ENCODE measurements around the gene NRXN3.

The NRXN3 gene

DNA sequence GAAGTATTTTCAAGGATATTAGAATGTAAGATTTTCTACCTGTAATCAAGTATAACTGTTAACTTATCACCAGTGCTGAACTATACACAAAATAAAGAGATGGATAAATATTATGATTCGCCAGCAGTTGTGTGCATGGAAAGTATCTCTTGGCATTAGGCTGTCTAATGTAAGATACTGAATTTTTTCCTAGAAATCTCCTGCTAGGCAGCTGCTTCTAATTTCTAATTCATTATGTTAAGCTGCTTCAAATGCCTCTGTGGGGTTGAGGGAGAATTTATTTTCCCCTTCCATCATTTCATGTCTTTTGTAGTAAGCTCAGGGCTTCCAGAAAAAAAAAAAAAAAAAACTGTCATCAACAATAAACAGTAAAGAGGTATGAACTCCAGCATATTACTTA lies 1525.1 kb downstream of the NRXN3 start:
- Histone ChIP-seq H3K9ac (ENCODE audit: low read length) (no peak overlapping the region), H3K36me3 (ENCODE audit: control insufficient read depth, insufficient read depth, low read length) (no peaks in the 10 kb centered on the region), H3K4me3 (ENCODE audit: low read length) (no peak overlapping the region), H3K4me1 (ENCODE audit: control insufficient read depth, insufficient read depth, low read length) (peaks cover 5% of the 10 kb centered on the region), H3K27me3 (ENCODE audit: control insufficient read depth, insufficient read depth, low read length) (no peaks in the 10 kb centered on the region), H3K27ac (ENCODE audit: low read depth, low read length) (no peak overlapping the region)

GRCh38 chr14:79698298-79698711 lies 1528.1 kb downstream of the NRXN3 start:
- Histone ChIP-seq H3K4me3 (ENCODE audit: low read length) (no peak overlapping the region), H3K36me3 (ENCODE audit: control insufficient read depth, insufficient read depth, low read length) (no peaks in the 10 kb centered on the region), H3K4me1 (ENCODE audit: control insufficient read depth, insufficient read depth, low read length) (peaks cover 5% of the 10 kb centered on the region), H3K27me3 (ENCODE audit: control insufficient read depth, insufficient read depth, low read length) (no peaks in the 10 kb centered on the region), H3K9ac (ENCODE audit: low read length) (no peak overlapping the region), H3K27ac (ENCODE audit: low read depth, low read length) (no peak overlapping the region)

- H3K27me3 ChIP-seq (ENCODE audit: control insufficient read depth, insufficient read depth, low read length): no peaks in the 10 kb centered on the region
- H3K4me1 ChIP-seq (ENCODE audit: control insufficient read depth, insufficient read depth, low read length): peaks cover 5% of the 10 kb centered on the region
- no peak overlapping the region for H3K4me3 ChIP-seq (ENCODE audit: low read length)
- H3K27ac ChIP-seq (ENCODE audit: low read depth, low read length): no peak overlapping the region
- no peaks in the 10 kb centered on the region for H3K36me3 ChIP-seq (ENCODE audit: control insufficient read depth, insufficient read depth, low read length)
- H3K9ac ChIP-seq (ENCODE audit: low read length): no peak overlapping the region
Measured at GRCh38 chr14:79699206-79699605, 1529.0 kb downstream of the NRXN3 start.

DNA sequence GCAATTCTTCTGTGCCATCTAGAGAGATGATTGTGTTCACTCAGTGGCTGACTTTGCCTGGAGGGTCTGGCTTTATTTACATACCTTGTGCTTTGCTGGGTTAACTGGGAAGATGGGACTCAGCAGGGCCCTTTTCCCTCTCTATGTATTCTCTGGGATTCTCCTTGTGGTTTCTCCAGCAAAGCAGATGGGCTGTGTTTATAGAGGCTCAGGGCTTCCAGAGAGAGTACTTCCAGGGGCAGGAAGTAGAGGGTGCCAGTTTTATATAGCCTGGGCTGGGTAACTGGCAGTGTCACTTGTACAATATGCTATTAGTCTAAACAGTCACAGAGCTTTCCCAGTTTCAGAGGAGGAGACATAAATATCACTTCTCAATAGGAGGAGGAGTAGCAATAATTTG lies 1531.2 kb downstream of the NRXN3 start:
- no peak overlapping the region for H3K27ac ChIP-seq (ENCODE audit: low read depth, low read length)
- H3K4me3 ChIP-seq (ENCODE audit: low read length): no peak overlapping the region
- H3K36me3 ChIP-seq (ENCODE audit: control insufficient read depth, insufficient read depth, low read length): no peaks in the 10 kb centered on the region
- H3K4me1 ChIP-seq (ENCODE audit: control insufficient read depth, insufficient read depth, low read length): peaks cover 7% of the 10 kb centered on the region
- no peaks in the 10 kb centered on the region for H3K27me3 ChIP-seq (ENCODE audit: control insufficient read depth, insufficient read depth, low read length)
- H3K9ac ChIP-seq (ENCODE audit: low read length): no peak overlapping the region

DNA sequence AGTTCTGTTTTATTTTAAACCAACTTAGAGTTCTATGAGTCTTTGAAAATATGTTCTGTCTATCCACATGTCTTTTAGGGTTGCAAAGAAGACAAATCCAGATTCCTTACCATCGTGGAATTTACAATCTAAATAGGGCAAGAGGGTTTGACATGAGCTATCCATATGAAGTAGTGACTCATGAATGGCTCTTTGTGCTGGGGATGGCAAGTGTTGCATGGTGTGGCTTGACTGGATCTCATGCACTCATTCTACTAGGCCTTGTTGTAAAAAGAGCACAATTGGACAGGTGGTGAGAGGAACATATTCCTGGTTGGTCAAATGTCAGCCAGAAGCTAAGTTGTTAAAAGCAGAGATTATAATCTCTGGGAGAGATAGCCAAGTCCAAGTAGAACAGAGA lies 1532.0 kb downstream of the NRXN3 start:
- Histone ChIP-seq H3K36me3 (ENCODE audit: control insufficient read depth, insufficient read depth, low read length) (no peaks in the 10 kb centered on the region), H3K4me1 (ENCODE audit: control insufficient read depth, insufficient read depth, low read length) (peaks cover 7% of the 10 kb centered on the region), H3K27me3 (ENCODE audit: control insufficient read depth, insufficient read depth, low read length) (no peaks in the 10 kb centered on the region), H3K4me3 (ENCODE audit: low read length) (no peak overlapping the region), H3K27ac (ENCODE audit: low read depth, low read length) (no peak overlapping the region), H3K9ac (ENCODE audit: low read length) (no peak overlapping the region)

DNA sequence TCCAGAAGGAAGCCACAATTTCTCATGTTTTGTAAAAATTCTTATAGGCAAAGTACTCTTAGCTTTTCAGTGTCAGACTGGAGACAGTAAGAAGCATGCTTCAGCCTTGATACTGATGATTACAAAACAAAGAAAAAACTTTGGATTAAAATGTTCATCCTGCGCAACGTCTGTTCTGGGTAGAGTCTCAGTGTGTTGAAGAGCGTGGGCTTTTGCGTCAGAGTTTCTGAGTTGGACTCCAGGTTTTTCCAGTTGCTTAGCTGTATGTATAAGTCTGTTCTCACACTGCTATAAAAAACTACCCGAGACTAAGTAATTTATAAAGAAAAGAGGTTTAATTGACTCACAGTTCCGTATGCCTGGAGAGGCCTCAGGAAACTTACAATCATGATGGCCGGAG lies 1533.0 kb downstream of the NRXN3 start:
- H3K4me1 ChIP-seq (ENCODE audit: control insufficient read depth, insufficient read depth, low read length): peaks cover 7% of the 10 kb centered on the region
- H3K9ac ChIP-seq (ENCODE audit: low read length): no peak overlapping the region
- no peak overlapping the region for H3K4me3 ChIP-seq (ENCODE audit: low read length)
- no peaks in the 10 kb centered on the region for H3K36me3 ChIP-seq (ENCODE audit: control insufficient read depth, insufficient read depth, low read length)
- no peak overlapping the region for H3K27ac ChIP-seq (ENCODE audit: low read depth, low read length)
- no peaks in the 10 kb centered on the region for H3K27me3 ChIP-seq (ENCODE audit: control insufficient read depth, insufficient read depth, low read length)

- Histone ChIP-seq H3K27me3 (ENCODE audit: control insufficient read depth, insufficient read depth, low read length) (no peaks in the 10 kb centered on the region), H3K4me3 (ENCODE audit: low read length) (no peak overlapping the region), H3K27ac (ENCODE audit: low read depth, low read length) (no peak overlapping the region), H3K4me1 (ENCODE audit: control insufficient read depth, insufficient read depth, low read length) (peaks cover 2% of the 10 kb centered on the region), H3K9ac (ENCODE audit: low read length) (no peak overlapping the region), H3K36me3 (ENCODE audit: control insufficient read depth, insufficient read depth, low read length) (no peaks in the 10 kb centered on the region)
Measured at GRCh38 chr14:79704041-79704807, 1534.1 kb downstream of the NRXN3 start.

DNA sequence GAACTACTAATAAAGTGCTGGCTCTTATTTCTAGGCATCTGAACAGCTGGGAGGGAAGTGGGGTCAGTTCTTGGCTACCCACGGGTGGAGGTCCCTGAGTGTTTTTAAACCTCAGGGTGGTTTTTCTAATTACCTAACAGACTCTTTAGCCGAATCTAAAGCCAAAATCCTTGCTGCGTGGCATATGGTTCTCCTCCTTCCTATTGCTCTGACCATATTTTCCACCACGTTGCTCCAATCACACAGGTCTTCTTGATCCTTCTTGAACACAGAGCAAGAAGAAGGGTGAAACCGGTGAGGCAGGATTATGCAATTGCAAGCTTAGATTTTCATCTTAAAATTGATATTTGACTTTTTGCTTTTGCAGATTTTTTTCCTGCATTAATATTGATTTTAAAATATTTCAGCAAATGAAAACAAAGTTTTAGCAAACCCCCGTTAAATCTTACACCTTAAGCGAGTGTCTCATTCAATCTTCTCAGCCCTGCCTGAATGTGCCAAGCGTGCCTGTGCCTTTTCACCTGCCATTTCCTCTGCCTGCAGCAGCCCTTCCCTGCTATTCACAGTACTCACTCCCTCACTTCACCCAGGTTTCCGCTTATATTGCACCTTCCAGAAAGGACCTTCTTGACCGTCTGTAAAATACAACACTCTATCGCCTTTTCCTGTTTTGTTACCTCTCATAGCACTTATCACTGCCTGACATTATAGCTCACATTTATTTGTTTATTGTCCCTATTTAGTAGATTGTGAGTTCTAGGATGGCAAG lies 1535.1 kb downstream of the NRXN3 start:
- Histone ChIP-seq H3K36me3 (ENCODE audit: control insufficient read depth, insufficient read depth, low read length) (no peaks in the 10 kb centered on the region), H3K4me3 (ENCODE audit: low read length) (no peak overlapping the region), H3K9ac (ENCODE audit: low read length) (no peak overlapping the region), H3K27ac (ENCODE audit: low read depth, low read length) (no peak overlapping the region), H3K4me1 (ENCODE audit: control insufficient read depth, insufficient read depth, low read length) (peaks cover 2% of the 10 kb centered on the region), H3K27me3 (ENCODE audit: control insufficient read depth, insufficient read depth, low read length) (no peaks in the 10 kb centered on the region)

- no peaks in the 10 kb centered on the region for H3K36me3 ChIP-seq (ENCODE audit: control insufficient read depth, insufficient read depth, low read length)
- H3K4me1 ChIP-seq (ENCODE audit: control insufficient read depth, insufficient read depth, low read length): peaks cover 2% of the 10 kb centered on the region
Measured at GRCh38 chr14:79706382-79706781, 1536.2 kb downstream of the NRXN3 start.

DNA sequence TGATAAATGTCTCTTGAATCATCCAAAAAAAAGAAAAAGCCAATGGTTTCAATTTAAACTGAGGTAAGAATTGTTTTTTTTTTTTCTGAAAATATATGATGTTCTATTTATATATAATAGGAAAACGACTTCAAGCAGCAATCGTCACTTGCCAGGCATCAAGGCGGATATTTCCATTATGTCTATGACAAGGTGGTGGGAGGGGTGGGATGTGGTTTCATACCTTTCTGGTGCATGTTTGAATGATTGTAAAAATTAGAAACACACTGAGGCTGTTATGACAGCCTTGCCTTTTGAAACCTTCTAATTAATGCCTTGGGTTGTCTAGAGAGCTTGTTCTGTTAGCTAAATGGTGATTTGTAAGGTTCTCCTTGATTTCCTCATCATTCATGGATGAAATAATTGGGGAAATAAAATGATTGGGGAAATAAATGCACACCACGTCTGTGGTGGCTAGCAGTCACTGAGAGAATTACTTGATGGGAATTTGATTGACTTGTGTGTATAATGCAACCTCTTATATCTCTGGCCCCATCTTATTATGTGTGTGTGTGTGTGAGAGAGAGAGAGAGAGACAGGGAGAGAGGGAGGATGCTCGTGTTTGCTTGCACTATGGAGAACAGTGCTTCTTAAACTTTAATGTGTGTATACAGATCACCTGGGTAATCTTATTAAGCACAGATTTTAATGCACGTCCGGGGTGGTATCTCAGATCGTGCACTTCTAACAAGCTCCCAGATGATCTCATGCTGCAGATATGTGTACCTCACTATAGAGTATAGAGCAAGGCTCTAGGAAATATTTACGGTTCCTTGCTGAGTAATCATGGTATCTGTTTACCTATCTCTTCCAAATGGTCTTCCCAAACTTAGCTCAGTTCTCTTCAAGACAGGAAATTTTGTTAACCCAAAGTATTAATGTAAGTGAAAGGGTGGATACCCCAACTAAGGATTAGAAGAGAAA lies 1538.5 kb downstream of the NRXN3 start:
- H3K9ac ChIP-seq (ENCODE audit: low read length): no peak overlapping the region
- no peaks in the 10 kb centered on the region for H3K27me3 ChIP-seq (ENCODE audit: control insufficient read depth, insufficient read depth, low read length)
- no peak overlapping the region for H3K4me3 ChIP-seq (ENCODE audit: low read length)
- H3K27ac ChIP-seq (ENCODE audit: low read depth, low read length): no peak overlapping the region
- peaks cover 2% of the 10 kb centered on the region for H3K4me1 ChIP-seq (ENCODE audit: control insufficient read depth, insufficient read depth, low read length)
- no peaks in the 10 kb centered on the region for H3K36me3 ChIP-seq (ENCODE audit: control insufficient read depth, insufficient read depth, low read length)

More at GRCh38 chr14:79706382-79706781, 1536.2 kb downstream of the NRXN3 start:
- Histone ChIP-seq H3K4me3 (ENCODE audit: low read length) (no peak overlapping the region), H3K9ac (ENCODE audit: low read length) (no peak overlapping the region), H3K27ac (ENCODE audit: low read depth, low read length) (no peak overlapping the region), H3K27me3 (ENCODE audit: control insufficient read depth, insufficient read depth, low read length) (no peaks in the 10 kb centered on the region)

GRCh38 chr14:79709573-79709972 lies 1539.4 kb downstream of the NRXN3 start:
- Histone ChIP-seq H3K4me1 (ENCODE audit: control insufficient read depth, insufficient read depth, low read length) (peaks cover 2% of the 10 kb centered on the region), H3K27ac (ENCODE audit: low read depth, low read length) (no peak overlapping the region), H3K27me3 (ENCODE audit: control insufficient read depth, insufficient read depth, low read length) (no peaks in the 10 kb centered on the region), H3K4me3 (ENCODE audit: low read length) (no peak overlapping the region), H3K36me3 (ENCODE audit: control insufficient read depth, insufficient read depth, low read length) (no peaks in the 10 kb centered on the region), H3K9ac (ENCODE audit: low read length) (no peak overlapping the region)

- Histone ChIP-seq H3K4me3 (ENCODE audit: low read length) (no peak overlapping the region), H3K4me1 (ENCODE audit: control insufficient read depth, insufficient read depth, low read length) (no peaks in the 10 kb centered on the region), H3K27ac (ENCODE audit: low read depth, low read length) (no peak overlapping the region), H3K9ac (ENCODE audit: low read length) (no peak overlapping the region), H3K27me3 (ENCODE audit: control insufficient read depth, insufficient read depth, low read length) (no peaks in the 10 kb centered on the region), H3K36me3 (ENCODE audit: control insufficient read depth, insufficient read depth, low read length) (no peaks in the 10 kb centered on the region)
Measured at GRCh38 chr14:79712302-79712950, 1542.3 kb downstream of the NRXN3 start.
